Thyroid gland (tissue), 4 donors: ENCODE results near the gene HNRNPF.

Experiments
- CTCF ChIP-seq, 6 experiments: fragments of 200-600 bp in 3 of 6; fragments of 450-650 bp in 3 of 6; sonication (generic) in 3 of 6; IDR thresholded peaks; one replicate each; pipeline ENCODE4 v1.5.1; 2016 to 2019; ENCODE audit warnings: antibody characterized with exemption in 6 of 6, mild to moderate bottlenecking in 2 of 6, inconsistent platforms in 1 of 6, moderate library complexity in 1 of 6
- POLR2A ChIP-seq, 2 donors: fragments of 450-650 bp; IDR thresholded peaks; one replicate each; pipeline ENCODE4 v1.6.1; 2017; ENCODE audit warnings: antibody characterized with exemption in 2 of 2, mild to moderate bottlenecking in 2 of 2, moderate library complexity in 1 of 2

GRCh38 chr10:43371418-43371817 lies 37.6 kb downstream of the HNRNPF start, which contains the start of gene FXYD4:
- no peak for TF ChIP-seq CTCF (IDR thresholded peaks at IDR 0.05)
- TF ChIP-seq POLR2A (IDR thresholded peaks at IDR 0.05) = no peak
